HG02759 (cell line): Measurements from ENCODE around the gene SYCE3.

Source experiments
- ATAC-seq: cut with Tn5 transposase; IDR thresholded peaks from one replicate; pipeline ENCODE4 v1.9.1; 2021; ENCODE audit warnings: mild to moderate bottlenecking, moderate library complexity; ENCODE audit not compliant: unreplicated experiment

SYCE3 gene

DNA sequence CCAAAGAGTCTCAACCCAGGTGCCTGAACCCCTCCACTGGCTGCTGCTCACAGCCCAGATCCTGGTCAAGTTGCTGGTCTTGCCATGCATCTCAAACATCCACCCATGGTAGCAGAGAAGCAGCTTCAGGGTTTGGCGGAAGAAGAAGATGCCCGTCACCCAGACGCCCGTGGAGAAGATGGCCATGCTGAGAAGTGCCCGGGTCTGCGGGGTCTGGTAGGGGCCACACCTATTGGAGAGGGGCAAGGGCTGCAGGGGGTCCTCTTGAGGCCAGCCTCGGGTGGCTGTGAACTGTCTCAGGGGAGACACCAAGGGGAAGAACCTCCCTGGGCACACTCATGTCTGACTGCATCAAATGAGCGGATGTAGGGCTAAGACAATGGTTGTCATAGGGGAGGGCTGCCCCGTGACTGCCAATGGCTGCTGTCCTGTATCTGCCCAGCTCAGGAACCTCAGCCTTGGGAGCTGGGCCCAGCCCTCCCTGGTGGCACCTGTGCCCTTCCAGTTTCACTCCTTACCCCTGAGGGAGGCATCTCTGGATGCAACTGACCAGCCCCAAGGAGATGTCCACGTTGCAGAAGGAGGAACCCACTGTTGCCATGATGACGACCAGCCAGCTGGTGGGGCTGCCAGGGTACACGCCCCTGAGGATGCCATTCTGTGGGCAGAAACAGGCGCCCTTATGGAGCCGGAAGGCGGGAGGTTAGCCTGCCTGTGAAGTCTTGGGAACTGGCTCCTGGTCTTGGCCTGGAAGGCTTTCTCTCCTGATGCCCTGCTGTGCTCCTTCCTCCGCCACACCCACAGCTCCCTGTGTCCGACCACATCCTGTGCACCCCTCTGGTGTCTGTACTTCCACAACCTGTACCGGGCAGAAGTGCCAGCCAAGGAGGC, 14.3 kb upstream of the SYCE3 start:
- ATAC-seq = no peak

DNA sequence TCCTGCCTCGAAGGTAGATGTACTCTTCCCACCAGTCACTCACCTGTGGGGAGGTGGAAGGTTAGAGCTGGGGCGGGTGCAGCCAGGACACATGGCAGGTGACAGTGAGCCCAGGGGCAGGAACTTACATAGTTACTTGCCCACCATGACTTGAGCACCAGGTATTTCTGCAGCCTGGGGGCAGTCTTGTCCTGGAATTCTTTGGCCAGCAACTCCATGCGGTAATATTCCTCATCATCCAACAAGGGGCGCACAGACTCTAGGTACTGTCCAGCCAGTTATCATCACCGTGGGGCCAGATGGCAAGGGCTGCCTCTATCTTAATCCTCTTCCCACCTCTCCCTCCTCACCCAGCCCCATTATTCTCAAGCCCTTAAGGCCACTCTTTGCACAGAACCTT, 13.4 kb upstream of the SYCE3 start:
- ATAC-seq = no peak

DNA sequence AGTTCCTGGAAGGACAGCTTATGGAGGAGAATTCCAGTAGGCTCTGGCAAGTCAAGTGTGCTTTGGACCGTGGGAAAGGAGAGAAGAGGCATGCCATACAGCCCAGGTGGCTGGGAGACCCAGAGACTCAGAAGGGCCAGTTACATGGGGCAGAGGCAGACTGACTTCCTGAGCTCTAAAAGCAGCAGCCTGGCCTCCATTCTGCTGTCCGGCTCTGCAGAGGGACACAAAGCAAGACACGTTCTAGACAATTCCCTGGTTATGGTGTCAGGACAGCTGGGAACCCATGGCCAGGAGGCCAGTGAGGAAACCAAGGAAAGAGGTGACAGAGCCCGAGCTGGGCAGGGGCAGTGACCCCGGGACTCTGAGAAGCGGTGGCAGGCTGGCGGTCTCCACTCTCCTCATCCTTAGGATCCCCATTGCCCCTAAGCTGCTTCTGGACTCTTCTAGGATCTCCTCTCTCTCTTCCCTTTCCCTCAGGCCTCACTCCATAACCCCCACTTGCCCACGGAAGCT, 12.8 kb upstream of the SYCE3 start:
- ATAC-seq = no peak

- ATAC-seq = no peak
Observed at GRCh38 chr22:50574383-50574755, 11.7 kb upstream of the SYCE3 start.

- no peak for ATAC-seq
Observed at GRCh38 chr22:50573491-50574382, 11.0 kb upstream of the SYCE3 start.

- no peak for ATAC-seq
Observed at GRCh38 chr22:50572965-50573364, 10.2 kb upstream of the SYCE3 start.

- no peak for ATAC-seq
Observed at GRCh38 chr22:50571264-50572175, 8.8 kb upstream of the SYCE3 start.

GRCh38 chr22:50570861-50571260, 8.1 kb upstream of the SYCE3 start:
- ATAC-seq = no peak

GRCh38 chr22:50569896-50570535, 7.3 kb upstream of the SYCE3 start:
- no peak for ATAC-seq

GRCh38 chr22:50569041-50569459, 6.3 kb upstream of the SYCE3 start:
- no peak for ATAC-seq

- no peak for ATAC-seq
Observed at GRCh38 chr22:50568626-50569025, 5.9 kb upstream of the SYCE3 start.

DNA sequence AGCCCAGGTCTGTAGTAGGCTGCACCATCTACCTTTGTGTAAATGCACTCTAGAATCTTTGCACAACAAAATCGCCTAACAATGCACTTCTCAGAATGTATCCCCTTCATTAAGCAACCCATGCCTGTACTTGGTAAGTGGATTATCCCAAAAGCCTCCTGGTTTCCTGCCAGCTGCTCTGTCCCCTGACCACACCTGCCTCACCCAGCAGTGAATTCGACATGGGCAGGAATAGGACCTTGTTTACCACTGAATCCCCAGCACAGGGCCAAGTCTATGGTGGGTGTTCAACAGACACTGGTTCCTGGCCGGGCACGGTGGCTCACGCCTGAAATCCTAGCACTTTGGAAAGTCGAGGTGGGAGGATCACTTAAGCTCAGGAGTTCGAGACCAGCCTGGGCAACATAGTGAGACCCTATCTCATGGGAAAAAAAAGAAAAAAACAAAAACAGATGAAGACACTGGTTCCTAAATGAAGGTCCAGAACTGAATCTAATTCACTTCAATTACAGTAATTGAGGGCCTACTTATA, 5.1 kb upstream of the SYCE3 start:
- no peak for ATAC-seq

- ATAC-seq = no peak
Observed at GRCh38 chr22:50564289-50564688, 1.6 kb upstream of the SYCE3 start.

GRCh38 chr22:50563413-50564160, 868 bp upstream of the SYCE3 start:
- no peak for ATAC-seq

- no peak for ATAC-seq
Observed at GRCh38 chr22:50561401-50562358, 1.0 kb downstream of the SYCE3 start.

GRCh38 chr22:50560034-50560433, 2.7 kb downstream of the SYCE3 start:
- no peak for ATAC-seq

DNA sequence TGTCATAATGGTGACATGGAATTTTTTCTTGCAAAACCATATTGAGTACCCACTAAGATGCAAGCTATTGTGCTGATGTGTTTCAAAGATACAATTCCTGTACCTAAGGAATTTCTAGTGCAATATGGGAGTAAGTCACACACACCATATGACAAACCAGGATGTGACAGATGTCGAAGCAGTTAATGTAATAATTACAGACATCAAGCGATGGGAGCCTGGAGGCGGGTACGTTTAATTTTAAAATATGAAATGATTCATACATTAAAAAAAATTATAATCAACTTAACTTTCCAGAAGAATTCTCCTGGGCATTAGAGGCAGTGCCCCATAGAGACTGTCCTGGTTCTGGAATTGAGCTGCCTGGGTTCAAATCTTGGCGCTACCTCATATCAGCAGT, 6.0 kb downstream of the SYCE3 start:
- ATAC-seq = no peak

- no peak for ATAC-seq
Observed at GRCh38 chr22:50553310-50553709, 9.4 kb downstream of the SYCE3 start.
